BE2C (cell line): ENCODE data around the gene ZNF710.
A peak's percentile ranks its signal among the peaks of the same experiment; 100 is the strongest.
"Not testable (repeated sequence)": the region's sequence is repeated elsewhere in the genome, so short reads cannot be mapped to it uniquely, and the experiment has no call there.

ENCODE experiments used
- DNase-seq: peaks from one replicate; pipeline ENCODE4 v3.0.0-alpha.2; 2020
- H3K27me3 ChIP-seq: fragments of 250-450 bp; sonication (Bioruptor Pico); 2 replicates; pipeline ENCODE4 v1.5.1; 2020; ENCODE audit warnings: mild to moderate bottlenecking
- H3K36me3 ChIP-seq: fragments of 250-450 bp; sonication (Bioruptor Pico); 2 replicates; pipeline ENCODE4 v1.5.1; 2020; ENCODE audit warnings: mild to moderate bottlenecking
- H3K4me1 ChIP-seq: fragments of 250-450 bp; sonication (Bioruptor Pico); 2 replicates; pipeline ENCODE4 v1.5.1; 2020
- H3K4me3 ChIP-seq: 2 replicates; pipeline ENCODE4 v1.5.1; 2011; ENCODE audit warnings: low read depth, low read length
- H3K9me3 ChIP-seq: fragments of 250-450 bp; sonication (Bioruptor Pico); 2 replicates; pipeline ENCODE4 v1.5.1; 2020
- CTCF ChIP-seq: IDR thresholded peaks from 2 replicates; pipeline ENCODE4 v1.5.1; 2012; ENCODE audit warnings: mild to moderate bottlenecking, low read depth, low read length

The ZNF710 gene

GRCh38 chr15:90064911-90065681, 64.0 kb downstream of the ZNF710 start:
- Histone ChIP-seq H3K36me3 (no peaks in the 10 kb centered on the region), H3K27me3 (no peaks in the 10 kb centered on the region), H3K4me1 (peaks cover 3% of the 10 kb centered on the region), H3K4me3 (no peak overlapping the region), H3K9me3 (no peaks in the 10 kb centered on the region)
- no peak for DNase-seq
- TF ChIP-seq CTCF: no peak

- Histone ChIP-seq H3K36me3 (no peaks in the 10 kb centered on the region), H3K4me3 (no peak overlapping the region), H3K27me3 (no peaks in the 10 kb centered on the region), H3K9me3 (no peaks in the 10 kb centered on the region), H3K4me1 (peaks cover 3% of the 10 kb centered on the region)
- DNase-seq: no peak
- no peak for TF ChIP-seq CTCF
Observed at GRCh38 chr15:90065682-90066049, 64.5 kb downstream of the ZNF710 start.

GRCh38 chr15:90067181-90067952, 66.2 kb downstream of the ZNF710 start:
- Histone ChIP-seq H3K4me1 (no peaks in the 10 kb centered on the region; the same call in 1 of the 2 replicates), H3K4me3 (no peak overlapping the region), H3K9me3 (no peaks in the 10 kb centered on the region), H3K36me3 (no peaks in the 10 kb centered on the region), H3K27me3 (no peaks in the 10 kb centered on the region)
- TF ChIP-seq CTCF: no peak
- no peak for DNase-seq

- Histone ChIP-seq H3K4me1 (no peaks in the 10 kb centered on the region; the same call in 1 of the 2 replicates), H3K27me3 (no peaks in the 10 kb centered on the region), H3K4me3 (no peak overlapping the region), H3K9me3 (no peaks in the 10 kb centered on the region), H3K36me3 (no peaks in the 10 kb centered on the region)
- no peak for DNase-seq
- no peak for TF ChIP-seq CTCF
Observed at GRCh38 chr15:90067953-90068606, 67.0 kb downstream of the ZNF710 start.

- H3K4me1 ChIP-seq, H3K27me3 ChIP-seq, DNase-seq, H3K9me3 ChIP-seq, H3K36me3 ChIP-seq, H3K4me3 ChIP-seq: not testable (repeated sequence)
Observed at GRCh38 chr15:90070623-90071022, 69.5 kb downstream of the ZNF710 start.

- TF ChIP-seq CTCF: peak; percentile 88
- DNase-seq: peak; percentile 85
- Histone ChIP-seq H3K4me1 (no peaks in the 10 kb centered on the region), H3K27me3 (no peaks in the 10 kb centered on the region), H3K9me3 (no peaks in the 10 kb centered on the region), H3K4me3 (no peak overlapping the region), H3K36me3 (peaks cover 5% of the 10 kb centered on the region; the same call in 1 of the 2 replicates)
Observed at GRCh38 chr15:90071220-90071807, 70.2 kb downstream of the ZNF710 start.
